ENCODE measurements around the gene STIP1.
A peak's percentile ranks its signal among the peaks of the same experiment; 100 is the strongest.
"Not testable (repeated sequence)": the region's sequence is repeated elsewhere in the genome, so short reads cannot be mapped to it uniquely, and the experiment has no call there.

The STIP1 gene

DNA sequence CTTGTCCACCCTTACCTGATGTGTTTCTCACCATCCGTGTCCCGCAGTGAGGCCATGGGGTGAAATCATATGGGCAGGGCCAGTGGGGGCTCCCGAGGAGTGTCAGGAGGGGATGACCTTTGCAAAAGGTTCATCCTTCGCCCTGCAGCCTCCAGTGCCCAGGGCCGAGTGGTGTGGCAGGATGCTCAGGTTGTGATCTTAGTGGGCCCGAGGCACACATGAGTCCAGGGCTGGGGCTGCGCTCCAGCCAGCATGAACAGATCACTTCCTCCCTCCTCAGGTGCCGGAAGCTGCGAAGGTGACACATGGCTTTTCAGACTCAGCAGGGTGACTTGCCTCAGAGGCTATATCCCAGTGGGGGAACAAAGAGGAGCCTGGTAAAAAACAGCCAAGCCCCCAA, 52.1 kb downstream of the STIP1 start:
- no peak for DNase-seq (ENCODE audit: low read depth)

DNA sequence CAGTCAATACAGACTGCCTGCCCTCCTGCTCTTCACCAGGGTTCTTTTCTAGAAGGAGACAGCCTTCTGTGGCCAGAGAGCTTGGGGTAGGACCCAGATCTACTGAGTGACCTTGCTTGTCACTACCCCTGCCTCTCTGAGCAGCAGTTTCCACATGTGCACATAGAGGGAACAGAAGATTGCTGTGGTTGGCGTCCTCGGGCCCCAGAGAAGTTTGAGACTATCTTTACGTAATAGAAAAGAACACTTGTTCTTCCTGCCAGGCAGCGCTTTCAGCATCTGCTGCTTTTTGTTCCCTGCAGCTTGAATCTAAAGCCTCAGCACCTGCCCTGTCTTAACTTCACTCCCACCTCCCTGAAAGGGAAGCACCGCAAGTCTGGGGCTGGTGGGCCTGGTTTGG, 53.0 kb downstream of the STIP1 start:
- DNase-seq (ENCODE audit: low read depth) = no peak

DNA sequence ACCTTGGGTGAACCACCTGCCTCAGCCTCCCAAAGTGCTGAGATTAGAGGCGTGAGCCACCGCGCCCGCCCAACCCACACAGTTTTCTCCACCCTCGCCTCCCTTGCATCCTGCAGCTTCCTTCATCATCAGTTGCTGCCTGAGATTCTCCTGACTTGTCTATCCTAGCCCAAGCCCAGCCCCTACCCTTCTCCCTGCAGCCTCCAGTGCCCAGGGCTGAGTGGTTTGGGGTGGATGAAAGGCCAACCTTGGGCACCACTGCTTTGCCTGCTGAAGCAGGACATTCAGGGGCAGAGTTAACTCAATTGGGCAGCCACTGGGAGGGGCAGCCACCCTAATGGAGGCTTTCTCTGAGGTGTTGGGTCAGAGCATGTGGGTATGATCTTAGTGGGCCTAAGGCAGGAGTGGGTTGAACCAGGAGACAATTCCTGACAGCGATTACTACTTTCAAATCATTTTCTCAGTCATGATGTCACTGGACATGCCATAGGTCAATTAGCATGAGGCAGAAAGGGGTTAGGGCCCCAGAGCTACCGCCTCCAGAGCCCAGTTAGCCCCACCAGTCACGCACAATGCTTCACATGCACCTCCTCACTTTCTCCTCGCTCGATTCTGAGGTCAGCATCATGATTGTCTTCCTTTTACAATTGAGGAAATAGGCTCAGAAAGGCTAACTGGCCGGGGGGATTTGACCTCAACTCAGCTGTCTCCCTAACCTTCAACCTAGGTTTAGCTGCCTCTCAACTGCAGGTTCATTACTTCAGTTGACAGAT, 53.9 kb downstream of the STIP1 start:
- no peak for DNase-seq (ENCODE audit: low read depth)

DNA sequence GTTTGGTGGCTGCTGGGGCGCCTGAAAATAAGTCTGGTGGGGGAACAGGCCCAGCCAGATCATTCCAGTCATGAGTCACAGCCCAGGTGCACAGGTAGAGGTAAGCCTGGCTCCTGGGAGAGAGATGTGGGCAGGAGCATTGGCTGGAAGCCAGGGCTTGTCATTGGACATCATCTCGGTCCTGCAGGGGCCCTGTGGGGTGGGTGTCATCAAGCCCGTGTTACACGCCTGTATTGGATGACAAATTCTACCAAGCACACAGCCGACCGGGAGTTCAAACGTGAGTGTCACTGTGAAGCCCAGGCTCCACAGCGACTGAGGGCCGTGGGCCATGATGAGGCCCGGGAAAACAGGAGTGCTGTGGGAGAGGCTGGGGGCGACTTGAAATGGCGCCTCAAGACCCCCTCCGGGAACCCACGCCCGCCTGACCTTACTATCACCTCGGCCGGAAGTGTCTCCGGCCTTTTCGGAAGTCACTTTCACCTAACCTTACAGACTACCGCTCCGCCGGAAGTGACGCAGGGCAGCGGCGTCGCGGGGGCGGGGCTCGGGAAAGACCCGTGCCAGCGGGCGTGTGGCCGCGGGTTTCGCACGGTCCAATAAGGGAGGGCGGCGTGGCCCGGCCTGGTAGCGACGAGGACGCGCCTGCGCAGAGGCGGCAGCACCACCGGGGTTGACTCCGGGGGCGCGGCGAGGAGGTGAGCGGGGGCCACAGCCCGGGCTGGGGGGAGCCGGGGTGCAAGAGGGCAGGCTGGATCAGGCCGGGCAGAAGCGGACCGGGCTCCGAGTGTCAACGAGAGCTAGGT, 54.7 kb downstream of the STIP1 start, which contains the start of gene FKBP2:
FKBP2 (plus strand) TSS at position 661 of the 806 bp plus-strand sequence. CDS start 1,293 bp downstream, outside the sequence.
- peak; percentile 88 for DNase-seq (ENCODE audit: low read depth)

DNA sequence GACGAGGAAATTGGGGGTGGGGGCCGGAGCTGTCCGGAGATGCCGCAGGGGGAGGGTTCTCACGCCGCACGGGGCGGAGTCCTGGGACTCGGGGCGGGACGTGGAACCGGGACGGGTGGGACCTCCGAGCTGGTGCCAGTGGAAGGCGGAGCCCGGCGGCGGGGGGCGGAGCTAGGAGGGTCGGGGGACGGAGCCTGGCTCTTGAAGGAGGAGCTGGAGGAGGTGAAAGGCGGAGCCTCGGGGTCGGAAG, 55.2 kb downstream of the STIP1 start:
- peak; percentile 93 for DNase-seq (ENCODE audit: low read depth)

DNA sequence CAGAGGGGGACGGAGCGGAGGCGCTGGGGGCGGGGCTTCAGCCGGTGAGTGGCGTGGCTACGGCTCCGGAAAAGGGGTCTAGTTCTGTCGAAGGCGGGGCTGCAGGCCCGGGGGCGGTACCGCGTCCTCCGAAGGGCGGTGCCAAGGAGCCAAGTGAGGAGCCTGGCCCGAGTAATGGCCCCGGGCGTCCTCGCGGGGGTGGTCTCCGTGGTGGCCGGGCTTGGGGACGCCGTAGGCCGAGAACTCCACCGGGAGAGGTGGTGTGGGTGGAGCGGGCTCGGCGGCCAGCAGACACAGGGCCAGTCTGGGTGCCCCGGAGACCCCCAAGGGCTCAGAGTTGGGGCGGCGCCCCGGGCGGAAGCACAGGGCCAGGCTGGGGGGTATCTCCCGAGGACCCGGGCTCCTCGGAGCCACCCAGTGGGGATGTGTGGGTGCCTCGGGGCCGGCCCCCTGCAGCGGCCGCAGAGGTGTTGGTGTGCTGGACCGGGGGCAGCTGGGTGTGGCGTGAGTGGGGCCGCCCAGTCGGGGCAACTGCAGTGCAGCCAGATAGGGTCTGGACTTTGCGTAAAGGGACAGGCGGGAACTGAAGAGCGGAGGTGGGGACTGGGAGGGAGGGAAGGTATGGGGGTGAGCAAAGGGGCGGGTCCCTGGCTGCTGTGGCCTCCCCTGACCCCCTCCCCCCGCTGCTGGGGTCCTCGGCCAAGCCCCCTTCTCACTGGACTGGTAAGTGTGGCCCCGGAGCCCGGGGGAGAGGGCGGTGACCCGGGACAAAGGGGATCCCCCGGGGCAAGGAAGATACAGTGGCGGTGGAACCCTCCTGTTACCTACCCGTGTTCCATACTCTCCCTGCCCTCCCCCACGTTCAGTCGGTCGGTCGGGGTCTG, 55.8 kb downstream of the STIP1 start:
- no peak for DNase-seq (ENCODE audit: low read depth)

DNA sequence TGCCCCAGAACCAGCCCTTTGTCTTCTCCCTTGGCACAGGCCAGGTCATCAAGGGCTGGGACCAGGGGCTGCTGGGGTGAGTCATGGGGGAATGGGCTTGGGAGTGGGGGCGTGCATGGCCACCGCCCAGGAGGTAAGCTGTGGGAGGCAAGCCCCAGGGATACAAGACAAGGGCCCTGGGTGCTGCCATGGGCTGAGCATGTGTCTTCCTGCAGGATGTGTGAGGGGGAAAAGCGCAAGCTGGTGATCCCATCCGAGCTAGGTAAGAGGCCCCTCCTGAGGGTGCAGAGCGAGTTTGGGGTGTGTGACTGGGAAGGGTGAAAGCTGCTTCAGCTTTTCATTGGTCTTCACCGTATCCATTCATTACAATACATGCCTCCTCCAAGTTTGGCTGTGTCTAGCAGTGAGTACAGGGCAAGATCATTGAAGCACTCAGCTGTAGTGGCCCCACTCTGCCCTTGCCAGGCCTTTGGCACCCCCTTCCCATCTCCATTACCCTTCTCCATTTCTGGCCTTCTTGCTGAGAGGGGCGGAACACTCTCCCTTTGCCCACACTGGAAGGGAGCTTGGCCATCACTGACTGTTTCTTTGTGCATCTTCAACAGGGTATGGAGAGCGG, 57.4 kb downstream of the STIP1 start:
- no peak for DNase-seq (ENCODE audit: low read depth)

DNA sequence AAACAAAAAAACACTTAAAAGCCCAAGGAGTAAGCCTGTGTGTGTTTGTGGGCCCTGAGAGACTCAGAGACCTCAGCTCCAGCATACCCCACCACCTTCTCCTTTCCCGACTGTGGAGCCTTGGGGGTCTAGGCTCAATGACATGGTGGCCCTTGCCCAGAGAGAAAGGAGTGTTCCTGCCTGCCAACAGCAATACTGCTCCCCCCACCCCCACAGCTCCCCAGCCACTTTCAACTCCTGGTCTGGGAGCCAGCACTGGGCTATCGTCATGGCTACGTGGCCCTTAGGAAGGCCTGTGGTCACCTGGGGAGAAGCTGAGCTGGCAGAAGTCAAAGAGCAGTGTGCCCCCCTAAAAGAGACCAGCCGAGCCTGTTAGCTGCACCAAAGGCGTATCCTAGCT, 58.1 kb downstream of the STIP1 start:
- DNase-seq (ENCODE audit: low read depth) = no peak

DNA sequence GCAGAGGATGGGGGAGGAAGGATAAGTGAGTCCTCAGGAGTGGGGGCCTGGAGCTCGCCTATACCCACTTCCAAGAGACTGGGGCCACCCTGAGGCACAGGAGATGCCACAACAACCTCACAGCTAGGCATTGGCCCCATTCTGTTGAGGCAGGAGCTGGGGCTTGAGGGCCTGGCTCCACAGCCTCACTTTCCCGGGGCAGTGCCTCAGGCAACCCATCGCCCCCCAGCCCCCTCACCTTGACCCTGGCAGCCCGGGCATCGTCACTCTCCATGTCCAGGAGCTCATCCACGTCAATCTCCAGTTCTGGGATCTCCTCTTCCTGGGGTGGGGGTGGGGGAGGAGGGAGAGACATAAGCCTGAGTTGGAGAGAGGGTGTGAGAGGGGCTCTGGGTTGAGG, 59.0 kb downstream of the STIP1 start:
- no peak for DNase-seq (ENCODE audit: low read depth)

DNA sequence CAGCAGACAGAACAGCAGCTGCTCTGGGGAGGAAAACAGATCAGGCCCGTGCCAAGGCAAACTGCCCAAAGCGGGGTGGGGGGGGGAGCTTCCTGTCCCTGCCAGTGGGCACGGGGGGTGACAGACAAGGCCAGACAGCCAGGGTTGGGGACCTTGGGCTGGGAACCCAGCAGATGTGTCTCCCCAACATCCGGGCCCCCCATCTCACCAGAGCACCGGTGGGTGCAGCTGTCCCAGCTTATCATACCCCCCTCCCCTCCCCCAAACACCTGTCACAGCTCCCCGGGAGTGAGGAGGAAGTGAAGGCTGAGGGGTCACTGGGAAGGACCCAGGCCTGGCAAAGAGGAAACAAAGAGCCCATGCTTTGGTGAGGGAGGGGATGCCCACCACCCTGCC, 59.4 kb downstream of the STIP1 start:
- DNase-seq (ENCODE audit: low read depth) = no peak

DNA sequence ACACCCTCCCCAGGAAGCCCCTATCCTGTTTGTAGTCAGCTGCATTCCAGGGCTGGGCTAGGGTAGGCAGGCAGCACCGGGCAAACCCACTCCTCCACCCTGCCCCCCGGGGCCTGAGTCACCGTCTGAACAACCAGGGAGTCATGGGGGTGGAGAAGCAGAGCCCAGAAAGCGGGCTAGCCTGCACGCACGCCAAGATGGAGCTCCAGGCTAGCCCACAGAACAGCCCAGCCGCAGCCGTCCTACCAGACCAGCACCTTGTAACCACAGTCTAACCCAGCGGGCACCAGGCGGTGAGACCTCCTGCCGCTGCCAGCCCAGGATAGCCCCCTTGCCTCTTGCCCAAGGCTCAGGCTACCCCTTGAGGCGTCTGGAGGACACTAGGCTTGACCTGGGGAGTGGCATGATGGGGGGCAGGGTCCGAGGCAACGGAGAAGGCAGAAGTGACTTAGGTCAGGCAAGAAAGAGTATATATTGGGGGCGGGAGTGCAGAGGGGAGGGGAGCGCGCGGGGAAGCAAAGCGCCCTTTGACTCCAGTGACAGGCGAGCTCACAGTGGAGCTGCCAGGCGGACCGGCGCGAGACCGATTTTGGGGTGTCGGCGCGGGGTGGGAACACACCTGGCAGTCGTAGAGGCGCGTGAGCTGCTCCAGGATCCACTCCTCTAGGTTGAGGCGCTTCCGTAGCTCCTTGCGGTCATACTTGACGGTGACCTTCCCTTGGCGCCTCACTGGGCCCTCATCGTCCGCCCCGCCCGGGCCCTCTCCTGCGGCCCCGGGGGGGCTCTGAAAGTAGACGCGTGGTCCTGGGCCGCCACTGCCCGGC, 60.0 kb downstream of the STIP1 start:
- no peak for DNase-seq (ENCODE audit: low read depth)

DNA sequence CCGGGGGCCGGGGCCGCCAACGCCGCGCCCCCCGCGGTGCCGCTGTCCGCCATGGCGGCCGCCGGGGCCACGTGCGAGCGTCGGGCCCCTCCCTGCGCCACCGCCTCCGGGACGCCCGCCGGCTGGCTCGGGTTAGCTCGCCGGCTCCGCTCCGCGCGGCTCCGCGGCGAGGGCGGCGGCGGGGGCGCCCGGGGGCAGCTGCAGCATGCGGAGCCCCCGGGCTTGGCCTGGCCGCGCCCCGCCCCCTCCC, 60.6 kb downstream of the STIP1 start:
- not testable (repeated sequence) for DNase-seq (ENCODE audit: low read depth)

DNA sequence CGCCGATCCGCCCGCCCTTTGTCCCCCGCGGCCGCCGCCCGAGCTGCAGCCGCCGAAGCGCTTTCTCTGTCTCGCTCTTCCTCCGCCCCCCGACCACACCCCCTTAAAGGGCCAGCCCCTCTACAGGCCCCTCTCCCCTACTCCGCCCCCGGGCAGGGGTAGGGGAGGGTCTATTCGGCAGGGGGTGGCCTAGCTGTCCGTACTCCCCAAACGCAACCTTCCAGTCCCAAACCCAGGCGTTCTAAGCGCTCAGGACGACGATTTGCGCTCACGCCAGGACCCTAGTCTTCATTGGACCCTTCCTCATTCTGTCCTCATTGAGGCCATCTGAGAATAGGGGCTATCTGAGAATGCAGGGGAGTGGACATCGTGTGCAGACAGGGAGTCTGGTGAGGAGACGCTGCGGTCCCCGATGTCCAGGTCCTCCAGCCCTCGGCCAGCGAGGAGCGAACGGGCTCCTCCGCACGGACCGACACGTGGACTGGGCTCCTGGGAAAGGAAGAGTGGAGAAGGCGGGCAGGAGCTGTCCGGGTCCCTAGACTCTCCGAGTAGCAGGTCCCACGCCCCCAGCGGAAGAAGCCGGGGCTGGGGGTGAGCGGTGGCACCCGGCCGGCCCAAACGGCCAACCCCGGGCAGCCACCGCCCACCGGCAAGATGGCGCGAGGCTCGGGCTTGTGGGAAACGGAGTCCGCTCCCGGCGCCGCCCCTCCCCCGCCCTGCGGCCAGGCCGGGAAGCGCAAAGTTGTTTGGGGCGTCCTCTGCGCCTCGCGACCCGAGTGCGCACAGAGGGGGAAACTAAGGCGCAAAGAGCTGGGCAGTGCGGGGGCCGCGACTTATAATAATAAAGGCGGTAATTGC, 61.1 kb downstream of the STIP1 start, which contains the start of gene PPP1R14B:
PPP1R14B (minus strand) TSS at position 73 of the 858 bp plus-strand sequence. CDS start 270 bp downstream, outside the sequence.
- no peak for DNase-seq (ENCODE audit: low read depth)

DNA sequence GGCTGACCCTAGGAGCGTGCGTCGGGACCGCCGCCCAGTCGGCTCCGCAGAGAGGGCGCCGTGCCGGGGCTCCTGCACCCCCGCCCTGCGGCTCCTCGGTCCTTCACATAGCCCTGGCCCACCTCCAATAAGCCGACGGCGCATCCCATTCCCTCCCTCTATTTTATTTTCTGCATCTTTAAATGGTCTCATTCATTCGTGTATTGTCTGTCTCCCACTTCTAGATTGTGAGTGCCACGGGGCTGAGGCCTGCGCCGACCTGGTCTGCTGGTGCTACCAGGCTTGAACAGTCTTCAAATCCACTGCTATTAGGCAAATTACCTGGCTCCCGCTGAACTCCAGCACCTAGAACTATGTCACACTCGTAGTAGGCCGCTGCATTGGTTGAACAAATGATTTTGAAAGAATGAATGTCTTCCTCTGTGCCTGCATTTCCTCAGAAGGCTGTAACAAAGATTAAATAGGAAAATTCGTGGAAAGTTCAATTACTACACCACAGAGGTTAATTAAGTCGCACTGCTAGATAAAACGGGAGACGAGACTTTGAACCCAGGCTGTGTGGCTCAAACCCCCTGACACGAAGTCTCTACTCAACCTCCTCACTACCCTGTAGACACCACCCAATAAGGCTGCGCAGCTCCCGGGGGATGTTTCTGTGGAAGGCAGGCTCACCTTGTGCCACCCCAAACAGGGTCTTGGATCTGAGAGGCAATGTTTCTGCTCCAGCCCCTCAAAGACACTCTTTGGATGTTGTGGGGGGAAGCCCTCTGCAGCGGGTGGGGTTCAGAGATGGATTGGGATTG, 62.0 kb downstream of the STIP1 start:
- no peak for DNase-seq (ENCODE audit: low read depth)

DNA sequence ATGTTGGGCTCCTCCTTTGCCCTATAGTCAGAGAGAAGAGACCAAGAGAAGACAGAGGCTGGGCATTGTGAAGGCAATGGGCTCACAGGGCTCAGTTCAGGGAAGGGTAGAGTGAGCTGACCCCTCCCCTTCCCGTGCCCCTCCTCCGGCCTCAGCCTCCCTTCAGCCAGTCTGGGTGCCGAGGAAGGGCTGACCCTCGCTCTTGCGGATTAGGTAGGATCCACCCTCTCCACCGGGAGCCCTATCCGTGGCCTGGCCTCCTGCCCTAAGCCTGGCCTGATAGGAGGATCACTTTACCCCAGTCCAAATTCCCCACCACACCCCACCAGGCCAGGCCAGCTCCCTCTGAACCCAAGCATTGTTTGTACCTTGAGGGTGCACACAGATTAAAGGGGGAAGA, 62.6 kb downstream of the STIP1 start:
- no peak for DNase-seq (ENCODE audit: low read depth)

DNA sequence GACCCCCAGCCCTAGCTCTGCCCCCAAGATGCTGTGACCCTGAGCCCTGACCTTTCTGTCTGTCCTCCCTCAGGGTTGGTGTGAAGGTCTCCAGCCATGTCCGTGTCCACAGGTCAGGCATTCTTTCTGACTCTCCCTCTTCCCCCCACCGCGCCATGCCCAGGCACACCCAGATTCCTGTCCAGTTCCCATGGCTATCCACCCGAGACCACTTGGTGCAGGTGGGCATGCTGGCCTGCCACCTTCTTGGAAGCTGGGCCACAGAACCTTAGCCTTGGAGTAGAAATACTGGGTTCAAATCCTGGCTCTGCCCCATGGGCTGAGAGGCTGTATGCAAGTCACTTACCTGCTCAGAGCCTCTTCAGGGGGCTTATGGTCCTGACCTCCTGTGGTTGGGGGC, 63.1 kb downstream of the STIP1 start:
- no peak for DNase-seq (ENCODE audit: low read depth)

DNA sequence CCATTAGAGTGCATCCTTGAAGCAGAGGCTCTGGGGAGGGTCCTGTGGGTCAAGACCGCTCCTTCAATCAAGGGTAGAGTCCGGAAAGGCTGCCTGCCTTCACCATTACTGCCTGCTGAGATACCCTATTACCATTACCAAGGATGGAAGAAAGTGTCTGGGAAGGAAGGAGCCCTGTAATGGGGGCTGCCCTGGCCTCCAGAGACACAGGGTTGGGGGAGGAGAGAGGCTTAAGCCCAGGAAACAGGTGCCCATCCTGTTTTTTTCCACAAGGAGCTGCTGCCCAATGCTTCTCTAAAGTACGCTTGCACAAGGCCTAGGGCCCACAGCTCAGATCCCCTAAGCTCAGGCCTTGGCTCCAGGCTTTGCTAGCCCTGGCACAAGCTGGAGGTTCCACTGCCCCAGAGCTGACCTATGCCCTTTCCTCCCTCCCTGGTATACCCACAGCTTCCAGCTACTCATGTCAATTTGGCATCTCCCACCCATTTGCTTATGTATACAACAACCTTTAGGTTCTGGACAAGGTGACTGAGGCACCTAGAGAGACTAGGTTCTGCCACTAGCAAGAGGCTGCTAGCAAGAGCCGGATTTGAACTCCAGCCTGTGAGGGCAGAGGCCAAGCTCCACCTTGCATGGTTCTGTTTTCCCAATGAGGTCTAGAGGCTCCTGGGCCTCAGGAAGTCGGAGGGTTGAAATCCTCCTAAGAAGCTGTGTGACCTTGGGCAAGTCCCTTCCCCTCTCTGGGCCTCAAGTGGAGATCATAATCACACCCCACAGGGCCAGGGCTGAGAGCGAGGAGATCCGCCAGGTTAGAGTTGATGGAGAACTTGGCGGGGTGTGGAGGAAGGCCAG, 63.8 kb downstream of the STIP1 start:
- no peak for DNase-seq (ENCODE audit: low read depth)

DNA sequence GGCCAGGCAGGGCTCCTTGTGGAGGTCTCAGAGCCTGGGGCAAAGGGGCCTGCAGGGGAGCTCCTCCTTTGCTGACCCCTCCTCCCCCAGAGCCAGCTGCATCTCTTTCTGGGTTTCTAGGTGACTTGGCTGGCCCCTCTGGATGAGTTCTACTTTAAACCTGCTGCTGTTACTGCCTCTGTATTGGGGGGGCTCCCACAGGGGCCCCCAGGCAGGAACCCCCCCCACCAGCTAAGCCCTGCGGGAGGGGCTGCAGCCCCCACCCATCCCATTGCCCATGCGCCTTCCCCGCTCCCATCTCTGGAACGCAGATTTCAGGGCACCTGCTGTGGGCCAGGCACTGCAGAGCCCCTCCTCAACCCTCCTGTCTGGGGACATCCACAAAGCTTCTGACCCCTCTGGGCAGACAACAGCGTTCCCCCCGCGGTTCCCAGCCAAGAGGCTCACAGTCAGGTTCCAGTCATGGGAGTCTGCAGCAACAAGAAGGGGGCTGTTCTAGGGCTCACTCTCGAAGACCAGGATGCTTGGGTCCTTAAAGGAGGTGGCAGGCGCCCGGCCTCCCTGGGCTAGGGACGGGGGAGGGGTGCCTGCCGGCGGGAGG, 64.5 kb downstream of the STIP1 start:
- DNase-seq (ENCODE audit: low read depth) = no peak

All from CMK (cell line).